ENCODE data around the gene MPP3.

- TF ChIP-seq ZBTB21 (tag by site-specific recombination; IDR thresholded peaks at IDR 0.05) (no peak), CTCF (tag by site-specific recombination; IDR thresholded peaks at IDR 0.05) (peak; percentile 59; the same call in 1 of the 2 replicates), KLF10 (tag by site-specific recombination; IDR thresholded peaks at IDR 0.05) (0 out of 2 replicates have a peak, but pooled peaks have one; percentile 19)
Measured at GRCh38 chr17:43779145-43780125, 53.5 kb downstream of the MPP3 start.
